Measurements from ENCODE around the gene ARHGAP44. TPM values are rescaled to one million over a fixed set of nuclear protein-coding genes. Genes with fewer than 3 reads are reported as not detected.

ARHGAP44 gene
- total RNA-seq, 1 experiment from 2014 or later = 9.9 TPM

DNA sequence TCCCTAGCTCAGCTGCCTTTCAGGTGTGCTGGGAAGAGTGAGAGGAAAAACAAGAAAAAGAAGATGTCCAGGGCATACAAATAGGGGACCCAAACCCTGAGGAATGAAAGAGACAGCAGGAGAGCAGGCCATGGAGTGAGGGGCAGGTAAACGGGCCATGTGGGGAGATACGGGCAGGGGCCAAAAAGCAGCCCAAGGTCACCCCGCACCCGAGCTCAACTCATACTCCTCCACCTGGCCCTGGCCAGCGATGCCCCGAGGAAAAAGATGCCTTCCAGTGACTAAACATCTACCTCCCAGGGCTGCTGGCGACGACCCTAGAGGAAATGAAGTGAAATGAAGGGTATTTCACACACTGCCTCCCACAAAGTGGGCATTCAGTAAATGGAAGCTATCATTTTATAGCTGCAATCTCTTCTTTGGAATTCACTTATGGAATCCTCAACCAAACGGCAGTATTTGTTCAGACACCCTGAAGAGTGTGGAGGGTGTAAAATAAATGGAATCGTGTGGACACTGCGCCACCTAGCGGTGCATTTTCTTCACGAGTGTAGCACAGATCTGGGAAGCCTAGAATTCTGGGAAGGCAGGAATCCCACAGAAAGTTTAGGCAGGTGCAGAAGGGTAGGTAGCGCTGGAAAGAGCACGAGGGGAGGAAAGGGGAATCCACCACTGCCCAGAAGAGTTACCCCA, 213.6 kb downstream of the ARHGAP44 start:
- no peaks in the 10 kb centered on the region for H3K23me2 ChIP-seq (ENCODE audit: insufficient read length, low read depth, low read length, poor library complexity, severe bottlenecking)
- Mint-ChIP-seq H3K9me3 (no peaks in the 10 kb centered on the region), H3K27me3 (ENCODE audit: low read depth) (no peaks in the 10 kb centered on the region), H3K4me1 (no peaks in the 10 kb centered on the region), H3K4me3 (no peak overlapping the region), H3K27ac (no peak overlapping the region), H3K36me3 (ENCODE audit: insufficient read depth in 1 of 3, low read depth in 3 of 3) (peaks cover 27 to 68% (median 54%) of the 10 kb centered on the region in 3 experiments; a peak in 6 of 7 replicates)
- no peaks in the 10 kb centered on the region for H3K4me1 ChIP-seq (ENCODE audit: insufficient read depth, low read length)
- no peak overlapping the region for H2BK120ac ChIP-seq (ENCODE audit: low read depth, low read length, poor library complexity, severe bottlenecking)
- no peak overlapping the region; the same call in 1 of the 2 replicates for H3K4ac ChIP-seq (ENCODE audit: low read depth, low read length)
- no peak overlapping the region for H4K5ac ChIP-seq (ENCODE audit: insufficient read length, low read depth, low read length)
- no peak overlapping the region for H4K91ac ChIP-seq (ENCODE audit: insufficient read length, low read depth, low read length)
- WGBS (ENCODE audit: extremely low coverage, insufficient read length, low lambda C conversion rate) = no CpG with 5 or more reads among the region's 15 CpGs
- H3K4me2 ChIP-seq (ENCODE audit: insufficient read depth, insufficient read length, low read length) = no peak overlapping the region
- H3K23ac ChIP-seq (ENCODE audit: insufficient read length, low read depth, low read length) = no peak overlapping the region
- no peak overlapping the region for H2AFZ ChIP-seq (ENCODE audit: low read length)
- no peaks in the 10 kb centered on the region for H3K79me2 ChIP-seq (ENCODE audit: insufficient read depth, low read length)
- TF ChIP-seq, protein P1, sequence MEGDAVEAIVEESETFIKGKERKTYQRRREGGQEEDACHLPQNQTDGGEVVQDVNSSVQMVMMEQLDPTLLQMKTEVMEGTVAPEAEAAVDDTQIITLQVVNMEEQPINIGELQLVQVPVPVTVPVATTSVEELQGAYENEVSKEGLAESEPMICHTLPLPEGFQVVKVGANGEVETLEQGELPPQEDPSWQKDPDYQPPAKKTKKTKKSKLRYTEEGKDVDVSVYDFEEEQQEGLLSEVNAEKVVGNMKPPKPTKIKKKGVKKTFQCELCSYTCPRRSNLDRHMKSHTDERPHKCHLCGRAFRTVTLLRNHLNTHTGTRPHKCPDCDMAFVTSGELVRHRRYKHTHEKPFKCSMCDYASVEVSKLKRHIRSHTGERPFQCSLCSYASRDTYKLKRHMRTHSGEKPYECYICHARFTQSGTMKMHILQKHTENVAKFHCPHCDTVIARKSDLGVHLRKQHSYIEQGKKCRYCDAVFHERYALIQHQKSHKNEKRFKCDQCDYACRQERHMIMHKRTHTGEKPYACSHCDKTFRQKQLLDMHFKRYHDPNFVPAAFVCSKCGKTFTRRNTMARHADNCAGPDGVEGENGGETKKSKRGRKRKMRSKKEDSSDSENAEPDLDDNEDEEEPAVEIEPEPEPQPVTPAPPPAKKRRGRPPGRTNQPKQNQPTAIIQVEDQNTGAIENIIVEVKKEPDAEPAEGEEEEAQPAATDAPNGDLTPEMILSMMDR (conservative IDR thresholded peaks at IDR 0.05) = peak; percentile 89
- no peak overlapping the region for H3K9ac ChIP-seq (ENCODE audit: extremely low read depth, insufficient read length, low read length)
- H3K14ac ChIP-seq (ENCODE audit: insufficient read depth, low read length) = no peak overlapping the region
- no peak overlapping the region for H2BK12ac ChIP-seq (ENCODE audit: insufficient read length, low read depth, low read length)
- no peak overlapping the region for H4K8ac ChIP-seq (replicated peaks; ENCODE audit: insufficient read length, low read depth, low read length)
- H3K18ac ChIP-seq (ENCODE audit: insufficient read length, low read depth, low read length) = no peak overlapping the region
- H3K27ac ChIP-seq (ENCODE audit: insufficient read length, low read depth, low read length) = no peak overlapping the region
- H2AK5ac ChIP-seq (ENCODE audit: insufficient read length, low read length) = no peak overlapping the region
- H3K9me3 ChIP-seq (ENCODE audit: control insufficient read depth, low read depth, low read length) = no peaks in the 10 kb centered on the region
- H3K27me3 ChIP-seq (ENCODE audit: insufficient read depth, low read length) = no peaks in the 10 kb centered on the region
- no peak overlapping the region for H2BK15ac ChIP-seq (ENCODE audit: low read depth, low read length)
- H3K56ac ChIP-seq (ENCODE audit: insufficient read length, low read depth, low read length) = no peak overlapping the region
- peak; percentile 78 for DNase-seq
- no peak overlapping the region for H3T11ph ChIP-seq (ENCODE audit: low read length)
- H2BK20ac ChIP-seq (ENCODE audit: low read depth, low read length, poor library complexity, severe bottlenecking) = no peak overlapping the region
- H3K79me1 ChIP-seq (ENCODE audit: insufficient read depth, low read depth, low read length, poor library complexity, severe bottlenecking) = no peaks in the 10 kb centered on the region
- no peak overlapping the region for H2BK5ac ChIP-seq (ENCODE audit: insufficient read length, low read length)
- H4K20me1 ChIP-seq (ENCODE audit: control insufficient read depth, insufficient read depth, insufficient read length) = no peaks in the 10 kb centered on the region
